Central memory CD8-positive, alpha-beta T cell (primary cell): ENCODE results near the gene SHQ1.

ENCODE experiments used
- ATAC-seq: fragments of 150-1000 bp; cut with Tn5 transposase; replicated peaks from 2 replicates; pipeline ENCODE4 v1.10.0; 2022; ENCODE audit warnings: mild to moderate bottlenecking, moderate FRiP score, moderate number of reproducible peaks; ENCODE audit not compliant: poor library complexity, severe bottlenecking; ENCODE audit errors: extremely low read depth
- DNase-seq, 2 donors: peaks; one replicate each; pipeline ENCODE4 v3.0.0; 2021; ENCODE audit warnings: low spot score in 2 of 2
- H3K27ac Mint-ChIP-seq: one replicate; pipeline ENCODE4 v1.8.0; 2022; ENCODE audit warnings: low read depth, mild to moderate bottlenecking, moderate library complexity, mixed read lengths
- H3K27me3 Mint-ChIP-seq: one replicate; pipeline ENCODE4 v1.8.0; 2022; ENCODE audit warnings: mixed read lengths
- H3K36me3 Mint-ChIP-seq: one replicate; pipeline ENCODE4 v1.8.0; 2022; ENCODE audit warnings: mild to moderate bottlenecking, moderate library complexity, mixed read lengths; ENCODE audit not compliant: insufficient read depth
- H3K4me1 Mint-ChIP-seq: one replicate; pipeline ENCODE4 v1.8.0; 2022; ENCODE audit warnings: mixed read lengths
- H3K4me3 Mint-ChIP-seq: one replicate; pipeline ENCODE4 v1.8.0; 2022; ENCODE audit warnings: mild to moderate bottlenecking, moderate library complexity, mixed read lengths
- H3K9me3 Mint-ChIP-seq: one replicate; pipeline ENCODE4 v1.8.0; 2022; ENCODE audit warnings: mixed read lengths

SHQ1 gene

DNA sequence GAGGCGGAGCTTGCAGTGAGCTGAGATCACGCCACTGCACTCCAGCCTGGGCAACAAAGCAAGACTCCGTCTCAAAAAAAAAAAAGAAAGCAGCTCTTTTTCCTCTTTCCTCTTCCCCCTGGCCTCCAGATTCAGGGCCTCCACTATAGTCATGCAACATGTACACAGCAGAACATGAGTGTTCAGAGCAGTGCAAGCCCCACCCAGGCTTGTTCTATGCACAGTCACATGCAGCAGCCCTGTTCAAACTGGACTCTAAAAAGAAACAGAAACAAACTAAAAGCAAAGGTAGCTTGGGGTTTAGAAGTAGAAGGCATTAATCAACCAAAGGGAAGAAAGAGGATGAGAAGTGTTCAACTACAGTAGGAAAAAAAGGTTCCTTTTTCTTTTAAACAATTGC, 11.8 kb downstream of the SHQ1 start:
- H3K36me3 Mint-ChIP-seq, result peaks cover 36% of the 10 kb centered on the region
- H3K4me1 Mint-ChIP-seq, result peaks cover 7% of the 10 kb centered on the region

DNA sequence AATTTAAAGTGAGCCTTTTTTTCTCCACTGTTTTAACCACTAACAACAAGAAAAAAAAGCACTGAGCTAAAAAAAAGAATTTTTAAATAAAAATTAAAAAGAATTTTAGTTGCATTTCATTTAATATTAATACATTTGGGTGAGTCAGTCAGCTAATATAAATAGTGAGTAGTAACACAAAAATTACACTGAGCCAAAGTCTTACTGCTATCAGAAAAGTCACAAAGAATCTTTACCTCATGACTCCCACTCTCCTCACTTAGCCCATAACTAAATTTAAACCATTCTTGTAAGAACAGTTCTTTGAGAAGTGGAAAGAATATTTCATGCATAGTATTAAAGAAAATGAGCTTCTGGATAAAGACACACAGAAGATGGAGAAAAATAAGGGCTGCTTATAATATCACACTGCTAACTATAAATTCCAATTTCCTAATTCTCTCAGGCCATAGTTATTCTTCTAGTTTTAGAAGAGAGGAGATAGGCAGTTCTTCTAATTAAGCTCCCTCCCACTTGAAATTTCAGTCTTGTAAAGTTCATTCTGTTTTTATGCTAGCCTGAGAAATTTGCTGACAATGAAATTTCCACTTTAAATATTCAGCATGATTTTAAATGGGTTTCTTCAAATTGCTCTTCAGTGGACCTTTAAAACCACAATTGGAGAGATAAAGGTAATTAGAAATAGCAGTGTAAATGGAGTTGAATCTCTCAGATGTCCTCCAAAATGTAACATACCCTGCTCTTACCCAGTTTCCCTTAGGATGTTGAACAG, 17.6 kb downstream of the SHQ1 start:
- peaks cover 23% of the 10 kb centered on the region for H3K36me3 Mint-ChIP-seq
- H3K4me3 Mint-ChIP-seq, result no peak overlapping the region
- peaks cover 28% of the 10 kb centered on the region for H3K4me1 Mint-ChIP-seq
- no peaks in the 10 kb centered on the region for H3K27me3 Mint-ChIP-seq
- ATAC-seq, result no peak
- no peaks in the 10 kb centered on the region for H3K9me3 Mint-ChIP-seq
- no peak overlapping the region for H3K27ac Mint-ChIP-seq
- no peak for DNase-seq

More for the DNA sequence above, 11.8 kb downstream of the SHQ1 start:
- DNase-seq (no peak), ATAC-seq (no peak)
- Mint-ChIP-seq H3K27me3 (no peaks in the 10 kb centered on the region), H3K9me3 (no peaks in the 10 kb centered on the region), H3K27ac (no peak overlapping the region), H3K4me3 (no peak overlapping the region)

DNA sequence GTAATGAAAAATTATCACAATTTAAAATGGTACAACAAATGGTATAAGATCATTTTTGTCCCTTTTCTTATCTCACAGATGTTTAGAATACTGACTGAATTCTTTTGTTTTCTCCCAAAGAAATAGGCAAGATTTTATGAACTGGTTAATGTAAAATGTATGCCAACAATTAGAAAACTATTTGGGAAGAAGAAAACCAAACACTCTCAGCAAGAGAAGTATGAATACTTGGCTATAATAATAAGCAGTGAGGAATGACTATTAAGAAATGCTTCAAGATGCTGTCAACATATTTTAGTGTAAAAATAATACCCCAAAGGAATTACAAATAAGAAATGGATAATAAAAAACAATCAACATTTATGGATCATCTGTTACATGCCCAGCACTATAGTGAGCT, 18.5 kb downstream of the SHQ1 start:
- no peaks in the 10 kb centered on the region for H3K27me3 Mint-ChIP-seq
- no peak for DNase-seq
- H3K4me1 Mint-ChIP-seq, result peaks cover 23% of the 10 kb centered on the region
- no peak overlapping the region for H3K4me3 Mint-ChIP-seq
- no peak overlapping the region for H3K27ac Mint-ChIP-seq
- ATAC-seq, result no peak
- no peaks in the 10 kb centered on the region for H3K9me3 Mint-ChIP-seq
- H3K36me3 Mint-ChIP-seq, result peaks cover 22% of the 10 kb centered on the region

DNA sequence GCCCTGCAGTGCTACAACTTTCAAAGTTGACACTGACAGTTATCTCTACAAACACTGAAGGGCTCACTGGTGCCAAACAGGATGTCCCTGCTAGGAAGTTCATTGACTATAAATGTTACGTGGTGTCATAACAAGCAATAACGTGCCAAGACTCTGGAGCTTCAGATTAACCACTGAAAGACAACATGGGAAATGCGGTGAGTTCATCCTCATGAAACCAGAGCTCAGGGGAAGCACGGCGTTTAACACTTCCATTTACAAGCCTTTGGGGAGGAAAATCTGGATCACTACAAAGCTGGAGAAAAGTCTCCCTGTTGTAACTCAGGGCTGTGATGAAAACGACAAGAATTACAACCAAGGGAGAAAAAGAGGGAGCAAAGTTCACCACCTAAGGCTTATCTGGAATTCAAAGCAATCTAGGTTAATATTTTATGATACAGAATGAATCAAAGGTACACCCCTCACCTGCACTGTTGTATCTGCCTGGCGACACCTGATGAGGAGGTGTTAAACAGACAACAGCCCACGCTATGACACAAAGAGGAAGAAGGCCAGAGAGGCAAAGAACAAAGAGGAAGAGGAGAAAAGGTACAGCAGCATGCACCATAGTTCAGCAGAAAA, 27.0 kb downstream of the SHQ1 start:
- Mint-ChIP-seq H3K4me3 (no peak overlapping the region), H3K36me3 (peaks cover 15% of the 10 kb centered on the region), H3K27me3 (no peaks in the 10 kb centered on the region), H3K27ac (no peak overlapping the region), H3K4me1 (peaks cover under 1% of the 10 kb centered on the region), H3K9me3 (no peaks in the 10 kb centered on the region)
- ATAC-seq (no peak), DNase-seq (no peak)

DNA sequence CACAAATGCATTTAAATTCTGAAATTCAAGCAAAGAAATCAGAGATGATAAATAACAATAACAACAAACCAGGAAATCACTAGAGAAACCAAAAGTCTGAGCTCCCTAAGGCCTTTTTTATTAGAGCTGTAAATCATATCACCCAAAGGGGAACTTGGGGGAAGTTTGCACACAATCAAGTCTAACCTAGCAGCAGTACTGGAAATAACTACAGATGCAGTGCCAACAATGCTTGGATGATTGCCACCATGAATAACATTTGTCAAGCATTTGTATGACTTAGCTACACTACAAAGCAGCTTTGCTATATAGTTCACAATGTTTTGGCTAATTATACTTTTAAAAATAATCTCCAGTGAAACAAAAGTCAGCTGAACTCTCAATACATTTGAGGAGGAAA, 27.8 kb downstream of the SHQ1 start:
- ATAC-seq, result no peak
- Mint-ChIP-seq H3K4me3 (no peak overlapping the region), H3K36me3 (peaks cover 17% of the 10 kb centered on the region), H3K27me3 (no peaks in the 10 kb centered on the region), H3K27ac (no peak overlapping the region), H3K9me3 (no peaks in the 10 kb centered on the region), H3K4me1 (no peaks in the 10 kb centered on the region)
- no peak for DNase-seq

DNA sequence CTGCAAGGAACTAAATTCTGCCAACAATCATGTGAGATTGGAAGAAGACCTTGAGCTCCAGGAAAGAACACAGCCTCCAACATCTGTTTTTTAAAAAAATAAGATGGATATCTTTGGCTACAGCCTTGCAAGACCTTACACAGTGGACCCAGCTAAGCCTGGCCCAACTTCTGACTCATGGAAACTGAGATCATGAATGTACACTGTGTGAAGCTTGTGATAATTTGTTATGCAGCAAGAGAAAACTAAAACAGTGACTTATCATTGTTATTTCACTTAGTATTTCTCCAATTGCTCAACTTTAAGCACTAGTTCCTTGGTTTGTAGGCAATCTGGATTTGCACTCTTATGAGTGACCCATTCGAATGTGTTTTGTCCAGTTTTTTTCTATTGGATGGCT, 29.3 kb downstream of the SHQ1 start:
- H3K27ac Mint-ChIP-seq, result no peak overlapping the region
- ATAC-seq, result no peak

DNA sequence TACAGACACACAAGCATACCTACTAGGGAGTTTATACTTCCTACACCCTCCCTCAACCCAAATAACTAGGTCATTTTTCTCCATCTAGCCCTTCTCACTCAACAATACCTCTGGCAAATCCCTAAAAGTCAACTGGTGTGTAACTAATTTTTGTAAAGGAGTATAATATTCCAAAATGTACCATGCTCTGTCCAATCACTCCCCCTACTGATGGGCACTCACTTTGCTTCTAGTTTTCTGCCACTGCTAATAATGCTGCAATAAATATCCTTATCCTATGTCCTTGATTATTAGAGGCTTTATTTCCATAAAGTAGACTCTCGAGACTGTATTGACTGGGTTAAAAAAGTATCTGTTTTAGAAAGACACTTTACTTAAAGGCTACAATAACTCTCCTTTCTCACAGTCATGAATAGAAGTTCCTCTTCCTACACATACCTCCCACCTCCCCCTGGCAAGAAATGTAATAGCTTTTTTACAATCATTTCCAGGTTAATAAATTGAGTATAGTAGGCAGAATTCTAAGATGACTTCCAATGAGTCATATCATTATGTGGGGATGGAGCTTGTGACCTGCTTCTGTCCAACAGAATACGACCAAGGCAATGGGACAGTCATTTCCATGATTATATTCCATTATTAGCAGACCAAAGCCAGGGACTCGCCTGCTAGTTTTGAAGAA, 30.0 kb downstream of the SHQ1 start:
- Mint-ChIP-seq H3K4me1 (no peaks in the 10 kb centered on the region), H3K4me3 (no peak overlapping the region), H3K9me3 (no peaks in the 10 kb centered on the region), H3K27me3 (no peaks in the 10 kb centered on the region), H3K36me3 (peaks cover 17% of the 10 kb centered on the region), H3K27ac (no peak overlapping the region)
- DNase-seq (no peak), ATAC-seq (no peak)

More for the DNA sequence above, 29.3 kb downstream of the SHQ1 start:
- H3K36me3 Mint-ChIP-seq, result peaks cover 19% of the 10 kb centered on the region
- no peak overlapping the region for H3K4me3 Mint-ChIP-seq
- H3K27me3 Mint-ChIP-seq, result no peaks in the 10 kb centered on the region
- DNase-seq, result no peak
- H3K9me3 Mint-ChIP-seq, result no peaks in the 10 kb centered on the region
- no peaks in the 10 kb centered on the region for H3K4me1 Mint-ChIP-seq

DNA sequence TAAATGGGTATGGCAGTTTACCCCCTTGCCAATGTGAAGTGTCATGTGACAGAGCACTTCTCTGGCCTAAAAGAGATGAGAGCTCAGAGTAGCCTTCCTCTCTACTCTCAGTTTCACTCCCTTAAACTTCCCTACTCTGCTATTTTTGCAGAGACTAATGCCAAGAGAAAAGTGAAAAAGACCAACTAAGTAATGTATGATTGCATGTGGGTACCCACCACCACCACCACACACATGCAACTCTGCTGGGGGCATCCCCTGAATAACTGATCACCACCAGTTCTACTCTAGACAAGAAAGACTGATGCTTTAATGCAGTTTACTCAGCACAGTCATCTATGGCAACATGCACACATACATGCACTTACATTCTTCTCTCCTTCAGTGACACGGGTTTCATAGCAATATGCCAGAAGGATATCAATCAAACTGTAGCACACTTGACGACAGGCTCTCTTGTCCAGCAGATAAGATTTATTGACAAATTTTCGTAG, 31.3 kb downstream of the SHQ1 start:
- H3K4me1 Mint-ChIP-seq, result no peaks in the 10 kb centered on the region
- H3K4me3 Mint-ChIP-seq, result no peak overlapping the region
- no peaks in the 10 kb centered on the region for H3K9me3 Mint-ChIP-seq
- no peak overlapping the region for H3K27ac Mint-ChIP-seq
- H3K27me3 Mint-ChIP-seq, result no peaks in the 10 kb centered on the region
- DNase-seq, result no peak
- H3K36me3 Mint-ChIP-seq, result peaks cover 19% of the 10 kb centered on the region
- ATAC-seq, result no peak

DNA sequence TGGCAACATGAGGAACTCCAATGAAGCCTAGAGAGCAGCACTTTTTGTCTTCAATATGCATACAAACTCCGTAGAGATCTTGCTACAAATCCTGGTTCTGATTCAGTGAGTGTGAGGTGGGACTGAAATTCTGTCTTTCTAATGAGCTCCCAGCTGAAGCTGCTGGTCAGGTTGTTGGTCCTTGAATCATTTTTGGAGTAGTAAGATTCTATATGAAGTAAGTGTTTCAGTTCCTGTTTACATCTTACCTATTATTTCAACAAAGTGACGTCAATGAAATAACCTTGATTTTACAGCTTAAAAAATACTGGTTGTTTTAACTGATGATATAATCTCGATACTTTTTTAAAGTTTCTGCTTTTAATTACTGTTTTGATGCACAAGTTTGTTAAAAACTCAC, 33.9 kb downstream of the SHQ1 start:
- Mint-ChIP-seq H3K27ac (no peak overlapping the region), H3K4me1 (no peaks in the 10 kb centered on the region), H3K4me3 (no peak overlapping the region), H3K36me3 (peaks cover 24% of the 10 kb centered on the region), H3K9me3 (no peaks in the 10 kb centered on the region), H3K27me3 (no peaks in the 10 kb centered on the region)
- ATAC-seq (no peak), DNase-seq (no peak)

DNA sequence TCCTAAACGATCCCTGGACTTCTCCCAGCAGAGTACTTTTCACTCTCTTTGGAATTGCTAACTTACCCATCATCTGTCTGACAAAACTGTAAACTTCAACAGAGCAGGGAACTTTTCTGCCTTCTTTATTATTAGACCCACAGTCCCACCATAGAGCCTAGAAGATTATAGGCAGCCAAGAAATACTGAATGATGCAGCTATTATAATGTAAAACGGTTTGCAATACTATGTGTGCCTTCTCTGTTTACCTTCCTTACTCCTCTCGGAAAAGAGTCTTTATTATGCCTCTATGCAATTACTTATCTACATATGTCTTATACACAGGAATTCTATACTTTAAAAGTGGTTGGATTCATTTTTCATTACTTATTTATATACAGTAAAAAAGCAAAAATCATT, 36.0 kb downstream of the SHQ1 start:
- Mint-ChIP-seq H3K36me3 (peaks cover 24% of the 10 kb centered on the region), H3K4me1 (no peaks in the 10 kb centered on the region), H3K27me3 (no peaks in the 10 kb centered on the region), H3K9me3 (no peaks in the 10 kb centered on the region), H3K4me3 (no peak overlapping the region), H3K27ac (no peak overlapping the region)
- no peak for DNase-seq
- no peak for ATAC-seq

DNA sequence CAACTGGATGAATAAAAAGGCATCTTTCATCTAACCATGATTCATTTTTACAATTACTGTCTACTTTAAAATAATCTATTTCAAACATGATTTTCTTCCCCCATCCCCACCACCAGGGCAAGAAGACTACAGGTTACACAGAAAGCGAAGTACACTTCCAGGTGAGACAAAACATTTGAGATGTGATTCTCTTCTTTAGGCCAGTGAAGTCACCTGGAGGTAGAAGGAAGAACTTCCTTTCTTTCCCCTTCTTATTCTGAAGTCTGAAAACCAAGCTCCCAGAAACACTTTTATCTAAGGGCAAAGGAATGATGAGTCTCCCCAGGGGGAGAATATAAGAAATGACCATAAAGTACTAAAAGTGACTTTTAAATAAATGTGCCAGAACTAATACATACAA, 36.7 kb downstream of the SHQ1 start:
- H3K9me3 Mint-ChIP-seq, result no peaks in the 10 kb centered on the region
- no peak overlapping the region for H3K4me3 Mint-ChIP-seq
- peaks cover 21% of the 10 kb centered on the region for H3K36me3 Mint-ChIP-seq
- no peaks in the 10 kb centered on the region for H3K27me3 Mint-ChIP-seq
- H3K4me1 Mint-ChIP-seq, result no peaks in the 10 kb centered on the region
- DNase-seq (no peak), ATAC-seq (no peak)
- no peak overlapping the region for H3K27ac Mint-ChIP-seq

DNA sequence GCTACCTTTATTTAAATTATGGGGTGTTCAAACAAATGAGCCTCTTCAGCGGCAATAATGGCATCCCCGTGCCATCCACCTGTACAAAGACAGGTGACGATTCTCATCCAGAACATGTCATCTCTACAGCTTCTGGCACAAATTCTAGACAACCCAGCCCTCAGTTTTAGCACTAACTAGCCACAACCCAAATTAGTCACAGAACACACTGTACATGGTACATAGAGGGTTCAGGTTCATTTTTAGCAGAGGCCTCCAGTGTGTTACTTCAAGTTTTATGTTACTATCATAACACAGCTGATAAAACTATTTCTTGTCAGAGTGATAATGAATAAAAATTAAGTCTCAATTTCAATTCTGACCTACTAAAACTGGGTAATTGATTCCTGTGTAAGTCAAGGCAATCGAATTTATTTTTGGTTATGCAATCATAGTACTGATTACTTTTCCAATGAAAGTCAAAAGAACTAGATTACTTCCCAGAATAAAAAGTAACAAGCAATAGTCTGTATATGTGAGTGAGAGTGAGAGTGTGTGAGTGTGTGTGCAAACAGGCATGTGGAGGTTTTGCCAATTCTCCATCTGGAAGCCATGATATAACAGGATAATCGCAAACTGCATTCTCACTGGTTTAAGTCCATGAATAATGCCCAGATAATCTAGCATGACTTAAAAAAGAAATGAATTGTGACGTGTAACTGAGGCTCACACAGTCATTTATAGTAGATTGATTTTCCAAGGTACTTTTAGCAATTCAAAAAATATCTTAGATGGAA, 37.4 kb downstream of the SHQ1 start:
- Mint-ChIP-seq H3K4me1 (no peaks in the 10 kb centered on the region), H3K27me3 (no peaks in the 10 kb centered on the region), H3K27ac (no peak overlapping the region), H3K4me3 (no peak overlapping the region), H3K9me3 (no peaks in the 10 kb centered on the region), H3K36me3 (peaks cover 20% of the 10 kb centered on the region)
- ATAC-seq, result no peak
- no peak for DNase-seq
